ENCODE results near the gene CD226.

CD226 gene

GRCh38 chr18:69819460-69819859 is 128.2 kb downstream of the CD226 start:
- DNase-seq (ENCODE audit: low read depth in 1 of 2, low spot score in 1 of 2): no peak

DNA sequence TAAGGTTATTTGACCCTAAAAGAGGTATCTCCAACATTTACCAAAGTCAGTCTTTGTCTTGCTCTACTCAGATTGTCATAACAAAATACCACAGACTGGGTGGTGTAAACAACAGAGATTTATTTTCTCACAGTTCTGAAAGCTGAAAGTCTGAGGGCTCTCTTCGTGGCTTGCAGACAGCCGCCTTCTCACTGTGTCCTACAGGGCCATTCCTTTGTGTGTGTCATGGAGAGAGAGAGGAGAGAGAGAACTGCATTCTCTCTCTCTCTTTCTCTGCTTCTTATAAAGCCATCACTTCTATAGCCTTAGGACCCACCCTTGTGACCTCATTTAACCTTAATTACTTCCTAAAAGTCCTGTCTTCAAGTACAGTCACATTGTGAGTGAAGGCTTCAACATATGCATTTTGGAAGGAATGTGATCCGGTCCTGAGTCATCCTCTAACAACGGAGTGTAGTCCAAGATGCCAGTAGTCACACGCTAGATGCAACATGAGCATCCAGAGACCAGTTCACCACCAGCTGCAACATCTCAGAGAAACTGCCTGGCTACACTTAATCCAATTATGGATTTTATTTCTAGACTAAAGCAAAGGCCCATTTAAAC is 130.2 kb downstream of the CD226 start:
- DNase-seq (ENCODE audit: low read depth in 1 of 2, low spot score in 1 of 2): no peak

DNA sequence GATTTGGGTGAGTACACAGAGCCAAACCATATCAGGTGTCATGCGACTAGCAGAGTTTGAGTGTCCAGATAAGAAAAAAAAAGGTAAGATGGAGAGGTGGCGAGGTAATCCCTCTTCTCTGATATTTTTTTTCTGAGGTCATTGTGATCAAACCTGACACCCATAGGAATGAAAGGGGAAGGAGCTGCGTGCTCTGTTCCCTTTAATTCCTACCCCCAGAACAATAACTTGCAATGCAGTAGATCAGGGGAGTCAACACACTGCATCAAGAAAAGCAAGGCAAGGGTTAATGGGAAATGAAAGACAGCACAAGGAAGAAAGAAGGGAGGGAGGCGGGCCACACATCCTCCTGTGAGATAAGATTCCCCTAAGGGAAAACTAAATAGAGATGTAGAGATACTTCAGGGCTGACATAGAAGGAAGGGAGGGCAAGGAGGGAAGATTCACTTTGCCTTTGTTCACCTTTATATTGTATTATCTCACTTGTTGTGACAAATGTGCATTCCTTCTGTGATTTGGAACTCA is 132.8 kb downstream of the CD226 start:
- no peak for DNase-seq (ENCODE audit: low read depth in 1 of 2, low spot score in 1 of 2)

DNA sequence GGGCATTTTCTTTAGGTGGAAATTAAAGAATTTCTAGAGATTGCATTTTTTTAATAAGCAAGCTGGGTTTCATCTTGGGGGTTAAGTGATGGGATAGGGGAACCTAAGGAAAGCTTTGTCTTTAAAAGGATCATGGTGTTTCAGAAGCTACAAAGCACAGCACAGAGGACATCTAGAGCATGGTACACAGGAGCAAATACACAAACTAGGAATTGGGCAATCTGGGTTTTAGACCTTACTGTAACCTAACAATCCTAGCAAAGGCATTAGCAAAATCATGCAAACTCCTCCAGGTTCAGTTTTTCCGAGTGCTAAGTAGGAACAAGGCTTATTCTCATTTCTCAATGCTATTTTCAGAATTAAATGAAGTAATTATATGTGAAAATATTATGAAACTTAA is 134.1 kb downstream of the CD226 start:
- no peak for DNase-seq (ENCODE audit: low read depth in 1 of 2, low spot score in 1 of 2)

GRCh38 chr18:69808399-69808798 is 139.3 kb downstream of the CD226 start:
- DNase-seq (ENCODE audit: low read depth in 1 of 2, low spot score in 1 of 2): no peak

GRCh38 chr18:69804776-69805501 is 142.7 kb downstream of the CD226 start:
- no peak for DNase-seq (ENCODE audit: low read depth in 1 of 2, low spot score in 1 of 2)
